NCI-H2227 (cell line): ENCODE measurements around the gene MXD3.
"Not testable (repeated sequence)": the region's sequence is repeated elsewhere in the genome, so short reads cannot be mapped to it uniquely, and the experiment has no call there.

Experiments
- DNase-seq: peaks from one replicate; lab custom pipeline; 2025; ENCODE audit not compliant: unreplicated experiment; lab: John Stamatoyannopoulos, UW

The MXD3 gene

GRCh38 chr5:177306103-177306640 lies 5.5 kb downstream of the MXD3 start:
- not testable (repeated sequence) for DNase-seq

- no peak for DNase-seq
These were observed 7.1 kb downstream of the MXD3 start for GRCh38 chr5:177304392-177305119.

GRCh38 chr5:177303925-177304391 lies 7.7 kb downstream of the MXD3 start:
- DNase-seq: no peak

GRCh38 chr5:177303121-177303924 lies 8.4 kb downstream of the MXD3 start, which contains the start of the genes PRELID1 and RAB24:
TSS of gene PRELID1 (plus strand) at chr5:177303799. CDS start at chr5:177303986, 187 bp downstream.
TSS of gene RAB24 (minus strand) at chr5:177303719. CDS start at chr5:177303288, 431 bp downstream.
- DNase-seq: peak; percentile 87

GRCh38 chr5:177302354-177303110 lies 9.2 kb downstream of the MXD3 start:
- DNase-seq: no peak

- DNase-seq: no peak
These were observed 10.1 kb downstream of the MXD3 start for GRCh38 chr5:177301503-177302165.

GRCh38 chr5:177300951-177301350 lies 10.7 kb downstream of the MXD3 start:
- no peak for DNase-seq

GRCh38 chr5:177300236-177300880 lies 11.3 kb downstream of the MXD3 start:
- peak; percentile 15 for DNase-seq

- DNase-seq: no peak
These were observed 12.0 kb downstream of the MXD3 start for GRCh38 chr5:177299697-177300096.

- no peak for DNase-seq
These were observed 13.8 kb downstream of the MXD3 start for GRCh38 chr5:177297922-177298321.

- no peak for DNase-seq
These were observed 15.1 kb downstream of the MXD3 start for GRCh38 chr5:177296581-177296980.

GRCh38 chr5:177295924-177296323 lies 15.8 kb downstream of the MXD3 start:
- no peak for DNase-seq

- no peak for DNase-seq
These were observed 17.1 kb downstream of the MXD3 start for GRCh38 chr5:177294632-177295031.

GRCh38 chr5:177293819-177294581 lies 17.7 kb downstream of the MXD3 start:
- no peak for DNase-seq

- DNase-seq: no peak
These were observed 20.0 kb downstream of the MXD3 start for GRCh38 chr5:177291735-177292134.

GRCh38 chr5:177290816-177291596 lies 20.7 kb downstream of the MXD3 start:
- DNase-seq: no peak

- DNase-seq: no peak
These were observed 23.5 kb downstream of the MXD3 start for GRCh38 chr5:177288191-177288590.

GRCh38 chr5:177276886-177277285 lies 34.8 kb downstream of the MXD3 start:
- DNase-seq: no peak
